NB4 (cell line): Measurements from ENCODE around the gene ZNF664.

Experiments used
- CTCF ChIP-seq: IDR thresholded peaks from one replicate; pipeline ENCODE4 v1.5.1; 2012; ENCODE audit warnings: low read depth, low read length
- MAX ChIP-seq: IDR thresholded peaks from 2 replicates; pipeline ENCODE4 v1.6.1; 2011; ENCODE audit warnings: low read depth, low read length
- MYC ChIP-seq: IDR thresholded peaks from 2 replicates; pipeline ENCODE4 v1.6.1; 2011; ENCODE audit warnings: low read depth, low read length
- POLR2A ChIP-seq: IDR thresholded peaks from 2 replicates; pipeline ENCODE4 v1.6.1; 2011; ENCODE audit warnings: mild to moderate bottlenecking; ENCODE audit not compliant: insufficient read length; ENCODE audit errors: extremely low read depth

GRCh38 chr12:123962513-123962912 is 10.5 kb upstream of the ZNF664 start:
- no peak for TF ChIP-seq CTCF
- no peak for TF ChIP-seq POLR2A
- TF ChIP-seq MAX = no peak
- TF ChIP-seq MYC = no peak
